Measurements from ENCODE around the gene CRIP3.
"Not testable (repeated sequence)": the region's sequence is repeated elsewhere in the genome, so short reads cannot be mapped to it uniquely, and the experiment has no call there.

Gene CRIP3

GRCh38 chr6:43308101-43308989 lies at the start of gene CRIP3:
TSS of gene CRIP3 (minus strand) at chr6:43308826. CDS start at chr6:43308792, 34 bp downstream.
- peak in 3 of 4 experiments; percentile 8 to 46 (median 25) for DNase-seq (ENCODE audit: low read depth in 4 of 4, low spot score in 1 of 4)

- DNase-seq (ENCODE audit: low read depth in 4 of 4, low spot score in 1 of 4) = no peak
Measured at GRCh38 chr6:43355862-43356590, 47.4 kb upstream of the CRIP3 start.

- DNase-seq (ENCODE audit: low read depth in 4 of 4, low spot score in 1 of 4) = not testable (repeated sequence)
Measured at GRCh38 chr6:43351951-43352350, 43.3 kb upstream of the CRIP3 start.

GRCh38 chr6:43347444-43347843 lies 38.8 kb upstream of the CRIP3 start:
- DNase-seq (ENCODE audit: low read depth in 4 of 4, low spot score in 1 of 4) = no peak

GRCh38 chr6:43347021-43347420 lies 38.4 kb upstream of the CRIP3 start:
- DNase-seq (ENCODE audit: low read depth in 4 of 4, low spot score in 1 of 4) = no peak

GRCh38 chr6:43346243-43346642 lies 37.6 kb upstream of the CRIP3 start:
- not testable (repeated sequence) for DNase-seq (ENCODE audit: low read depth in 4 of 4, low spot score in 1 of 4)

GRCh38 chr6:43339168-43339567 lies 30.5 kb upstream of the CRIP3 start:
- no peak for DNase-seq (ENCODE audit: low read depth in 4 of 4, low spot score in 1 of 4)

GRCh38 chr6:43338243-43338642 lies 29.6 kb upstream of the CRIP3 start:
- DNase-seq (ENCODE audit: low read depth in 4 of 4, low spot score in 1 of 4) = no peak

- no peak for DNase-seq (ENCODE audit: low read depth in 4 of 4, low spot score in 1 of 4)
Measured at GRCh38 chr6:43336382-43336781, 27.8 kb upstream of the CRIP3 start.

- DNase-seq (ENCODE audit: low read depth in 4 of 4, low spot score in 1 of 4) = no peak
Measured at GRCh38 chr6:43335469-43335868, 26.8 kb upstream of the CRIP3 start.

- no peak for DNase-seq (ENCODE audit: low read depth in 4 of 4, low spot score in 1 of 4)
Measured at GRCh38 chr6:43334466-43335095, 26.0 kb upstream of the CRIP3 start.

- DNase-seq (ENCODE audit: low read depth in 4 of 4, low spot score in 1 of 4) = no peak
Measured at GRCh38 chr6:43331891-43332290, 23.3 kb upstream of the CRIP3 start.

GRCh38 chr6:43331470-43331869 lies 22.8 kb upstream of the CRIP3 start:
- no peak for DNase-seq (ENCODE audit: low read depth in 4 of 4, low spot score in 1 of 4)

- DNase-seq (ENCODE audit: low read depth in 4 of 4, low spot score in 1 of 4) = no peak
Measured at GRCh38 chr6:43328528-43328927, 19.9 kb upstream of the CRIP3 start.

- no peak for DNase-seq (ENCODE audit: low read depth in 4 of 4, low spot score in 1 of 4)
Measured at GRCh38 chr6:43325876-43326275, 17.2 kb upstream of the CRIP3 start.

- DNase-seq (ENCODE audit: low read depth in 4 of 4, low spot score in 1 of 4) = no peak
Measured at GRCh38 chr6:43318011-43318410, 9.4 kb upstream of the CRIP3 start.

GRCh38 chr6:43313813-43314212 lies 5.2 kb upstream of the CRIP3 start:
- DNase-seq (ENCODE audit: low read depth in 4 of 4, low spot score in 1 of 4) = no peak

- DNase-seq (ENCODE audit: low read depth in 4 of 4, low spot score in 1 of 4) = no peak
Measured at GRCh38 chr6:43311666-43312065, 3.0 kb upstream of the CRIP3 start.

GRCh38 chr6:43310624-43311023 lies 2.0 kb upstream of the CRIP3 start:
- DNase-seq (ENCODE audit: low read depth in 4 of 4, low spot score in 1 of 4) = no peak

- DNase-seq (ENCODE audit: low read depth in 4 of 4, low spot score in 1 of 4) = no peak
Measured at GRCh38 chr6:43310134-43310533, 1.5 kb upstream of the CRIP3 start.

- no peak for DNase-seq (ENCODE audit: low read depth in 4 of 4, low spot score in 1 of 4)
Measured at GRCh38 chr6:43308990-43309477, 408 bp upstream of the CRIP3 start.
